ENCODE measurements around the gene PTCD3.

PTCD3 gene

DNA sequence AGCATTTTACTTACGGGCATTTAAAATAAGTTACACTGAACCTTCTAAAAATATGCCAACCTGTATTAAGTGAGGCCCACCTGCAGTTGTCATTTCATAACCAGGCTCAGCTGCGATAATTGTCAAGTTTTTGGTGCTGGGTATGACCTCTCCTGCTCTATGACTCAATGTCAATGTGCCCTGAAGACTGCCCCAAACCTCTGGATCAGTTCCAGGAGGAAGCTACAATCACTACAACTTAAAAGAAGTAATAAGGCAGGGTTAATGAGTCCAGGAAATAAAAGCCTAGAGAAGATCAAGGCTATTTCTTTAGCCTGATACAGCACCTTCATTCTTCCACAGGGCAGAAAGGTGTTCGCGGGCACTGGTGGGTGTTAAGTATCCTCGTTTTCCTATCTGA, 23.3 kb upstream of the PTCD3 start:
- no peak for FAIRE-seq

DNA sequence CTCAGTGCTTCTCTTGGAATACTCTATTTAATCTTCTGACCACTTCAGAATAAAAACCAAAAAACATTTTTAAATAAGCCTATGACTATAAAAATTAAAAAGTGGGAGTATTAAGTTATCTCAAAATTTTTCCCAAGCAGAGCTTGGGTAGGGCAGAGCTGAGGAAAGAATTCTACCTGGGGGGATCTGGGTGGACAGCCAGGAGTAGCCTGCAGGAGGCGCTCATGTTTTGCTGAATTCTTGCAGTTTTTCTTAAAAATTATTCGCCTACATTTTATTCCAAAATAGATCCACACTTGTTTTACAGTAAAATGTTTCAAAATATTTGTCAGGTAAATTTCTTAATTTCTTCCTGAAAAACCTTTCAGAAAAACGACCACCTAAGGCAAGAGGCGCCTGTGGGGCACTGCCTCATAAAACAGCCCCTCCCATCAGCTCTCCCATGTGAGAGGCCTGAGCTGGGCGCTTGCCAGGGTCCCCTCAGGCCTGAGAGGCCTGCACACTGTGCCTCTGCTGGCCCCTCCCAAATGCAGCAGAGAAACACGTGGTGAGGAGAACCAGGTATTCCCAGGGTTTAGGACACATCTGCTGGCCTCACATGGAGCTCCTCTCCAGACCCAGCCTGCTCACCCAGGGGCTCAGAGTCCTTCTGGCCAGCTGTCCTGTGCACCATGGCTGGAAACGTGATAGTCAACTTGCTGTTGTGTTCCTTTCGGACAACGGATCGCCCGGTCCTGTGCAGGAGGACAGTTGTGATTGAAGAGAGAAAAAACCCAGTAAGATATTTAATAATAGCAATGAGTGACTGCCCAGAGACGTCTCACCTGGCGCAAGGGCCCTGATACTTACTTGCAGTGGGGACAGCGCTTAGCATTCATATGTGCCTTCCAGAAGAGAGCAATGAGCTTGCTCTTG, 17.8 kb upstream of the PTCD3 start:
- FAIRE-seq = no peak

DNA sequence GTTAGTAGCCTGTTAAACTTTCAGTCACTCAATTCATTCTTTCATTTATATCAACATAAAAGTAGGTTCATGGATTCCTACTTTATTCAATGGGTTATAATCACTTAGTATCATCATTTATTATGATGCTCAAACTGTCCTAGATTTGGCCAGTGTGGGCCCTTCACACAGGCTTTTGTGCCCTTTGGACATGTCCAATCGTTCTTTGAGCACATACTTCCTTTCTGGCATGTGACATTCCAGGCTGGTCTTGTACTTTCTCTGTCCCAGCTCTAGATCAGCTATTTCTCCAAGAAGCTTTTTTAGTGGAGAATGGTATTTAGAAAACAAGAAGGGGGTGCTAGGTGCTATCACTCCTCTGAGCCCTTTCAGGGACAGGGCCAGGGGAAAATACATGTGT, 11.8 kb upstream of the PTCD3 start:
- FAIRE-seq = no peak

DNA sequence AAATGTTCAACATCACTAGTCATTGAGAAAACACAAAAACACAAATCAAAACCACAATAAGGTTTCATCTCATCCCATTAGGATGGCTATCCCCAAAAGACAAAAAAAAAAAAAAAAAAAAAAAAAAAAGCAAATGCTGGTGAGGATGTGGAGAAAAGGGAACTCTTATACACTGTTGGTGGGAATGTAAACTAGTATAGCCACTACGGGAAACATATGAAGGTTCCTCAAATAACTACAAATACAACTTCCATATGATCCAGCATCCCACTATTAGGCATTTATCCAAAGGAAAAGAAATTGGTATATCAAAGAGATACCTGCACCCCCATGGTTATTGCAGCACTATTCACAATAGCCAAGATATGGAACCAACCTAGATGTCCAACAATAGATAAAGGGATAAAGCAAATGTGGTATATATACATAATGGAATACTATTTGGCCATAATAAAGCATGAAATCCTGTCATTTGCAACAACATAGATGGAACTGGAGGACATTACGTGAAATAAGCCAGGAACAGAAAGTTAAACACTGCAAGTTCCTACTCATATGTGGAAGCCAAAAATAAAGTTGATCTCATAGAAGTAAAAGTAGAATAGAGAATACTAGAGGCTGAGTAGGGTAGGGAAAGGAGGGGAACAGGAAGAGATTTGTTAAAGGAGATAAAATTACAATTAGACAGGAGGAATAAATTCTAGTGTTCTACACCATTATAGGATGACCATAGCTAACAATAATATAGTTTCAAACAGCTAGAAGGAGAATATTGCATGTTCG, 8.7 kb upstream of the PTCD3 start:
- no peak for FAIRE-seq

DNA sequence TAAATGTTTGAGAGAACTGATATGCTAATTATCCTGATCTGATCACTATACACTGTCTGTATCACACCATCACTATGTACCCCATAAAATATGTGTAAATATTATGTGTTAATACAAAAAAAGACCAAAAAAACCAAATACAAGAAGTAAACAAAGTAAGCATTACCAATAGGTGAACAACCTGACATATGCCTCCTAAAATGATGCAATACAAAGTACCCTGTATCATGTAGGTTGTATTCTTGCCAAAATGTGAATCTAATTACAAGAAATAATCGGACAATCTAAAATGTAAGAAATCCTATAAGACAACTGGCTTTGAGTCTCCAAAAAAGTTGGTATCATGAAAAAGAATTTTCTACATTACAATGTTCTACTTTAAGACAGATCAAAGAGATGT, 8.1 kb upstream of the PTCD3 start:
- FAIRE-seq = no peak

DNA sequence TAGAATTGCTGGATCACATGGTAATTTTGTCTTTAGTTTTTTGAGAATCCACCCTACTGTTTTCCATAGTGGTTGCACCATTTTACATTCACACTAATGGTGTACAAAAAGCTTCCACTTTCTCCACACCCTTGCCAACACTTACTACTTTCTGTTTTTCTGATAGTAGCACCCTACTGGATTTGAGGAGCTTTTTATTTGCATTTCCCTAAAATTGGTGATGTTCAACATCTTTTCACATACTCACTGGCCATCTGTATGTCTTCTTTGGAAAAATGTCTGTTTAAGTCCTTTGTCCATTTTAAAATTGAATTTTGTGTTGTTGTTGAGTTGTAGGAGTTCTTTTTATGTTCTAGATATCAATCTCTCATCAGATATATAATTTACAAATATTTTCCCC, 3.9 kb upstream of the PTCD3 start:
- no peak for FAIRE-seq

DNA sequence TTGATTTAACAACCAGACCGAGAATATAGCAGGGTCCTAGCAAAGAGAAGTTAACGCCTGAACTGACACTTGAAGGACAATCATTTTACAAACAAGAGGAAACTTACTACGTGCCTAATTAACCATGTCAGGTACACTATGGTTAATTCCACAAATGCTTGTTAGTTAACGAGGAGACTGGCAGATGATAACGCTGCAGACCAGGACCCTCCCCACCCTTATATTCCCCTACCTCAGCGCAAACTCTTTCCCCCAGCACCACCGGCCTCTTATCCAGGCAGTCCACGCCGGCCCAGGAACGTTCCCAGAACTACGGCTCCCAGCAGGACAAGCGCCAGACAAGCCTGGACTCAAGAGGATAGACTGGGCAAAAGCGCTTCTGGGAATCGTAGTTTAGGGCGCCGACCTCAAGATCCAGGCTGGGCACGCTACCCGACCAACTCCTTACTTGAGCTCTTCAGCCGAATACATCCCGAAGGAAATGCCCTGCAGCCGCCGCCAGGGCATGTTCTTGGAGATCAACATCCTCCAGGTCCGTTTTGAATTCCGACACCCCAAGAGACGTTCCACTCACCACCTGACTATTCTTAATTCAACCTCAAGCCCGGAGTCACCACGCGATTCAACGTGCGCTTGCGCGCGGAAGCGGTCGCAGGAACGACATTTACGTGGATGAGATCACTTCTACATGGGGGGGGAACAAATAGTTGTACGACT, 625 bp upstream of the PTCD3 start, which contains the start of gene POLR1A:
TSS of gene POLR1A (minus strand) at position 635 of the 717 bp plus-strand sequence. CDS start at position 525, 110 bp downstream.
- FAIRE-seq = no peak

DNA sequence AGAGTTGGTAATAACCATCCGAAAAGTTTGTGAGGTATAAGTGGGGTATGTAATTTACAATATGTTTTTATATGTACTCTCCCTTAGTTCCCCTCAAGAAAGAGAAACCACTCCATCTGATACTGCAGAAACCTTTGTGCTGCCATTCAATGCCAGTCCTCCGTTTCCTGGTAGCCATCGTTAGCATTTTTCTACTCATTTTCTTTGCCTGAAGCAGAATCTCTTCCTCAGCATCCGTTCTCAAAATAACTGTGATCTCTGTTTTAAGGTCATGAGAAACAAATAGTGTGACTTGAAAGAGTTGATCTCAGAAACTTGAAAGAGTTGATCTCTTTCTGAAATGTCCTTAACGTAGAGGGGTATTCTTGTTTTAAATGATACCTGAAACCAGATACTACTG, 996 bp downstream of the PTCD3 start:
- FAIRE-seq = no peak

DNA sequence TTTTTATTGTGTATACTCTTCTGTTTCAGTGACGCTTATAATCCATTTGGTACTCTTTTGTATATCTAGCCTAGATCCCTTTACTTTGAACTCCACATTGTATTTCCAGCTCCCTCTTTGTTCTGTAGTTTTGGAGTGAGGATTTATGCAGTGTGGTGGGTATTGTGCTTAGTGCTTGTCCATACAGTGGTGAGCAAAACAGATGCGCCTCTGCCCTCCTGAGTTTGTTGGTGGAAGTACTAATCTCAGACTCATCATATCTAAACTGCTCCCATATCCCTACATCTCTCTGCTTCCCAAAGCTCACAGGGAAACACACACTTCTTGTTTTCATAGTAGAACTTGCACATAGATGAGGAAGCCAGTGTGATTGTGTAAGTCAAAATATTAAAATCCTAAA, 12.1 kb downstream of the PTCD3 start:
- FAIRE-seq = no peak

DNA sequence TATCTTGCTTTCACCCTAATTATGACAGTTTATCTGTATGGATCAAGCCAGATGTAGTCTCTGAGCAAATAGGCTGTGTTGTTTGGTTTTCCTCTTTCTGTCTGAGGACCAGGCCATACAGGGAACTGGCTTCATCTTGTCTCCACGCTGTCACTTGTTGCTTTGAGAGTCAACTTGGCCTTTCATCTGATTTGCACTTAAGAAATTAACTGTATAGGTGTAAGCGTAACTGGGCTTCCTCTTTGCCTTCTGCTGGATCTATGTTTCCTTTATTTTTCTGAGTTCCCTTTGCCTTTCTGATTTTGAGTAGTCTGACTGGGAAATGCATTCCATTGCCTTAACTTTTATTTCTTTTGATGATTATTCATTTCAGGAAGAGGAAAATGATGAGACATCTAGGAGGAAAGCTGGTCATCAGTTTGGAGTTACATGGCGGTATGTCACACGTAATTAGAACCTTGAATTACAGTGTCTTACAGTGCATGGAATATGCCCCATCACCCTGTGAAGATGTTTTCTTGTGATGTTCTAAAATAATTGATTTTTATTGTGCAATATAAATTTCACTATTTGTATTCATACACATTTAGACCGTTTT, 17.4 kb downstream of the PTCD3 start:
- FAIRE-seq = no peak

DNA sequence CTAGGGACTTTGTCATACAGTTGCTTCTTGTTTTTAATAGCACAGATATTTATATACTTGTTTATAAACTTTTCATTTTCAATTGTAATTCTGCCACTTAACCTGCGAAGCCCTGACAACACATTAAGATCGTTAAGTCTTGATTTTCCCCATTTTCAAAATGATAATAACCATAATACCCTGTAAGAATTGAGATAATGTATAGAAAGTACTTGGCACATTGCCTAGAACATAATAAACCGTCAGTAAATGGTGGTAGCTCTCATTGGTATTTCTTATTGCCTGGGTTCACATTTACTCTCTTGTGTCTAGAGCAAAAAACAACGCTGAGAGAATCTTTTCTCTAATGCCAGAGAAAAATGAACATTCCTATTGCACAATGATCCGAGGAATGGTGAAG, 18.6 kb downstream of the PTCD3 start:
- FAIRE-seq = no peak

DNA sequence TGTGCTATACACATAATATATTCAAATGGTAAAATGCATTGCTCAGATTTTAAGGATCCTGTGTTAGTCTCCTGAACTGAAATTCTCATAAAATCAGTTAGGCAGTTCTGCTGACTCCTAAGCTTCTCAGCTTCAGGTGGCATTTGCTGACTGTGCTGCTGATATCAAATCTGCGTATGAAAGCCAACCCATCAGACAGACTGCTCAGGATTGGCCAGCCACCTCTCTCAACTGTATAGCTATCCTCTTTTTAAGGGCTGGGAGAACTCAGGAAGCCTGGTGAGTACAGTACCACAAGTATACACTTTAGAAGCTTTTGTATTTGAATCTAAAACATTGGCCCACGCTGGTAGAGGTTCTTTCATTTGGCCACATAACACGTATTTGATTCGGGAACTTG, 28.7 kb downstream of the PTCD3 start:
- no peak for FAIRE-seq

DNA sequence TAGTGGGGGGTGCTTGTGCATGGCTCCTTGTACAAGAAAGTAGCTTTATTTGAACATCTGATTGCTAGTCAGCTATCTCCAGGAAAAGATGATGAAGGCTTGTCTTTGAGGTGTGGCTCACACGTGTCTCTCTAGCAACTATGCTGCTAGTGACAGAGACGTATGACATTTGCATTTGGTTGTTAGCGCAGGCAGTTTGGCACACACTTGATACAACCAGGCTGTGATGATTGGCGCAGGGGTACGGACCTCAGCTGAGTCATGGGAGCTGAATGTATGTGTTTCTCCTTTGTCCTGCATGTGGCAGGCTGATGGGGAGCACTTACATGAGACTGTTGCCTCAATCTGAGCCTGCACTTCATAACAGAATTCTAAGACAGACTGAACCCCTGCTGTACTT, 29.6 kb downstream of the PTCD3 start:
- FAIRE-seq = no peak

DNA sequence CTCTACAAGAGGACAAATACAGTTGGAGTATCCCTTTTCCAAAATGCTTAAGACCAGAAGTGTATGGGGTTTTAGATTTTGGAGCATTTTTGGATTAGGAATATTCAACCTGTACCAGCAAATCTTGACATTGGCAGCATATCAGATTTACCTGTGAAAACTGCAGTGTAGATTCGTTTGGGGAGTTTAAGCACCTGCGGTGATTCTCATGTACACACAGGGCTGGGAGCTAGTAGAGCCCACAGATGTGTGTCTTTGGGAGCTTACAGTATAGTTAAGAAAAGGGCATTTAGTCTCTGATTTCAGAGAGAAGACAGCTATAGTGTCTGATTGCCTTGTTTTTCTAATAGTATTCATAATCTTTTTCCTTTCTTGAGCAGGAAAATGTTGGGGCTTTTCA, 30.1 kb downstream of the PTCD3 start:
- no peak for FAIRE-seq

DNA sequence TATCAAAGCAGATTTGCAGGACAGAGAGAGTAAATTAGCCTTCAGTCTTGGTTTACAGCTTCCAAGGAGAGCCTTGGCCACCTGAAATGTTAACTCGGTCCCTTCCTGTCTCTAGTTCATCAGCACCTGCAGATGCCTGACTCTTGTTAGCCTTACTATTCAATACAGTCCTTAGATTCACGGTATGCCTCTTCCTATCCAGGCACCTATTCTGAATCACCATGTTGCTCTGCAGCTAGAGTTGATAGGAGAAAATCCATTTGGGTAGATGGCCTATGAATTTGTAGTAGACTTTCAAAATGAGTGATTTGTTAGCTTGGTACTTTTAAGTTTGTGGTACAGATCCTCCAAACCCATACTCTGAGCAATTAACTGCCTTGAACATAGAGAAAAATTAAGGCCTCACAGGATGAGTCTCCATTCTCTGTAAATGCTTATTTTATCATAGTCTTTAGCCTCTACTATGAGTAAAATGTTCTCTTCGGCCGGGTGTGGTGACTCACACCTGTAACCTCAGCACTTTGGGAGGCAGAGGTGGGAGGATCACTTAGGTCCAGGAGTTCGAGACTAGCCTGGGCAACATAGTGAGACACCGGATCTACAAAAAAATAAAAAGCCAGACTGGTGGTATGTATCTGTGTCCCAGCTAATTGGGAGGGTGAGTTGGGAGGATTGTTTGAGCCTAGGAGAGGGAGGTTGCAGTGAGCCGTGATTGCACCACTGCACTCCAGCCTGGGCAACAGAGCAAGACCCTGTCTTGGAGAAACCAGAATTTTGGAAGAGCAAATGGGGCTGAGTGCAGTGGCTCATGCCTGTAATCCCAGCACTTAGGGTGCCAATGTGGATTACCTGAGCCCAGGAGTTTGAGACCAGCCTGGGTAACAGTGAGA, 32.9 kb downstream of the PTCD3 start:
- FAIRE-seq = no peak

DNA sequence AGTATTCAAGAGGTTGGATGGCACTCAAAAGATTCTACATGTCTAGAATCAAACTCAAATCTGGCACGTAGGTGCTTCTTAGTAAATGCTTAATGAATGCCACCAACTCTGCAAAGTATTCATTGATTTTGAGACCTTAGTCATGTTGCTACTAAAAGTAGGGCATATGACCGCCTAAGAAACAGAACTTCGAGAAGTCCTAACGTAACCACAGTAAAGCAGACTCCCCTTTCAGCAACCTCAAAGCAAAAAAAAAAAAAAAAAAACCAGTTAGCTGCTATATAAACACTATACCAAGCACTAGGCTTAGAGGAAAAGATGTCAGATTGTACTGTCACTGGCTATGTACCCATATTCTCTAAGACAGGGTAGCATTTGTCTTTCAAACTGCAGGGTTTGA, 33.9 kb downstream of the PTCD3 start:
- no peak for FAIRE-seq

DNA sequence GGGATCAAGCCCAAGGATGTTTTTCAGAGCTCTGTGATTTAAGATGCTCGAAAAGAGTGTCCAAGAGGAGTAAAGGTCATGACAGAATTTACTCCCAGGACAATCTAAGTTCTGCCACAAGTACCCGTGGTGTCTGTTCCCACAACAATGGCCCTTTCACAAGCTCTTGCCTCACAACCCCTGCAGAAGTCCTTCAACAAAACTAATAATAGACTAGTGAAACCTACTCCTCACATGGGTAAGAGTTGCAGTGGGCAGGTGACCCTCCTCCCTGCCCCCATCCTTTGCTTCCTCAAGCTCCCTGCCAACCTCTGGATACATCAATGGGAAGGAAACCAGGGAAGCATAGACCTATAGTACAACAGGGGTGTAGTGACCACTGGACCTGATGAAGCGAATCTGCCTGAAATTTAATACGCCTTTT, 34.9 kb downstream of the PTCD3 start:
- FAIRE-seq = no peak

DNA sequence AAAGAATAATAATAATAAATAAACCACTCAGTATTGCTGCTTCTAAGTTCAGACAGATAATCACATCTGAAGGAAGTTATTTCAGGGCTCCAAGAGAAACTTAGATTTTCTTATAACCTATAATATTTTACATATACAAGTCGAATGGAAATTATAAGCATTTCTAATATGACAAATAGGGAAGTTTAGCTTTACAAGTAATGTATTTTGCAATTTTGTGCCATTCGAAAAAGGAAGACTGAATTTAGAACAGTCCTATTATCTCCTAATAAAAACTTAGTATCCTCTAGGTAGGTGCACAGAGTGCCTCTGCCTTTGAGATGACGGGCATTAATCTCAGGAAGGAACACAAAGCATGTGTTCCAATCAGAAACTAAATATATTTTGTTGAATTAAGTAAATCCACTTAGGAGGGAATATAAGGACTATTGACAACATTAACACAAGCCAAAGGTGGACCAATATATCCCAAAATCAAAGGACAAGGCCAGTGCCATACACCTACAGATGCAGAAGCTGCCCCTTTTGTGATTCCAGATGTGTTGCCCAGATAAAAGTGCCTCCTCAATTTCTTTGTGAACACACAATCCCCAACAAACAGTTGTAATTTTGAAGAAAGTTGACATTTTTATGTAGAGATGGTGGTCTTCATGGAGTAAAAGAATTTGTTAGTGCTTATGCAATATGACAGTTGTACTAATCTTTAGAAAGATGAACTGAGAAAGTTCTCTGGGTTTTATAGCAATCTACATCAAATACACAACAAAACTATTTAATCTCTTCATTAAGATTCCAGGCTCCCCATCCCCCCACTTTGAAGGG, 36.6 kb downstream of the PTCD3 start:
- no peak for FAIRE-seq

DNA sequence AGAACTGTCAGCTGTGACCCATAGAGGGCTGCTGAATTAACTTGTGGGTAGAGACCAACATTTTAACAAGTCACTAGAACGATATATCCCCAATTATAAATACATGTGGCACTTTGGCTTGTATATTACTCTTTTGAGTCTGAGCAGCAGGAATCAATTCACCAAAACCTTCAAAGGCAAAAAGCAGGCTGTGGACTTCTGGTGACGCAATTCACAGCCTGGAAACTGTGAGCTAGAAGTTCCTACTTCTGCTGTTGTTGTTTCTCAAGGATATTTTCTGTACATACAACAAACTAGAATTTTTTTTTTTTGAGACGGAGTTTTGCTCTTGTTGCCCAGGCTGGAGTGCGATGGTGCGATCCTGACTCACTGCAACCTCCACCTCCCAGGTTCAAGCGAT, 37.3 kb downstream of the PTCD3 start:
- no peak for FAIRE-seq

DNA sequence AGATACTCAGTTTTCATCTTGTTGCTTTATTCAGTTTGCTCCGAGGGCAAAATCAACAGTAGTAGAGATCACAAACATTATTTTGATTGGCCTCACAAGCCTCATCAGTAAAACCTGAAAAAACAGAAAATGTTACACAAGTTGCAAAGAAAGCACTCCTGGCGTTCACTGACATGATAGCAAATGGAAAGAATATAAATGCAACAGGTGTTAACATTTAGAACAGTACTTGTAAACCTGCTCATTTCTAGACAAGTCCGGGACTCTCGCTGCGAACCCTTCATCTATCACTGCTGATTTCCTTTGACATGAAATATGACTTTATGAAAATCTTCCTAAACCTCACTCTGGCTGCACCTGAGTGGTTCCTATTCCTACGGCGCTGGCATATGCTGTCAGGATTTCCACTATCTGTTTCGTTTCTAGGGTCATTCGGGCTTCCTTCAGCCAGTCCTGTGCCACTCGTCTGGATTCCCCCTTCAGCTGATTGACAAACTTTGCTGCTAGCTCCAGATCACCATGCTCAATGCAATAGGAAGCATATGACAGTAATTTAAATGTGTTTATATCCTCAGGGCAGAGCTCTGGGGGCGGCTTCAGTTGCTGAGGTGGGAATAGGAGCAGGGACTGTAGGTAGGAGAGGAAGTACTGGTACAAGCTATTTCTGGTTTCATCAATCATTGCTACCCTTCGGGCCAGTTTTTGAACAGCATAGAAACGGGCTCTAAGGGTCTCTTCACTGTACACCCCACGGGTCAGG, 38.1 kb downstream of the PTCD3 start:
- no peak for FAIRE-seq
